GM10248 (cell line): ENCODE data around the gene CDH12.

Source experiments
- CTCF ChIA-PET: fragments of 300-600 bp; sonication (Branson Sonifier 250); formaldehyde crosslinking; extraction: SDS; loops from one replicate; lab custom pipeline; 2021; ENCODE audit warnings: antibody characterized with exemption; lab: Yijun Ruan, JAX
- POLR2A ChIA-PET: fragments of 350-650 bp; sonication (Branson Sonifier 250); formaldehyde crosslinking; extraction: SDS; loops from one replicate; lab custom pipeline; 2020; ENCODE audit warnings: antibody characterized with exemption; lab: Yijun Ruan, JAX
- DNase-seq: peaks from one replicate; pipeline ENCODE4 v3.0.0; 2012; ENCODE audit errors: extremely low spot score
- CTCF ChIP-seq: IDR thresholded peaks from 2 replicates; pipeline ENCODE4 v1.5.1; 2012; ENCODE audit warnings: mild to moderate bottlenecking, low read depth; ENCODE audit errors: extremely low read depth, missing control alignments, control extremely low read depth

CDH12 gene

DNA sequence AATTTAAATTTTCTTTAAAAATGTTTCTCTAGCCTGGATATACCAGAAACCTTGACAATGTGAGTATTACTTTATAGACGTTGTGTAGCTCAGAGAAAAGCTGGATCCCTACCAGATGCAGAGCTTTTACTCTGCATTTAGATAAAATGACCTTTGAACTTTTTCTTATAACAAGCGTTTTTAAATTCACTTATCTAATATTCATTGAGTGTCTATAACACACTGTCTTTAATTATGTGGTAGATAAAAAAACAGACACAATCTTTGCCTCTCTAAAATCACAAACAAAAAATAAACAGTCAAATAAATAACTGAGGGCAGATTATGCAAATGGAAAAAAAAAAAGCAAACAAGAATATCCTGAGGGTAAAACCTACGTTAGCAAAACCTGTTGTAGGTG lies 773.6 kb downstream of the CDH12 start:
- TF ChIP-seq CTCF, result no peak
- ChIA-PET POLR2A (no interaction called here), CTCF (no interaction called here)
- no peak for DNase-seq

DNA sequence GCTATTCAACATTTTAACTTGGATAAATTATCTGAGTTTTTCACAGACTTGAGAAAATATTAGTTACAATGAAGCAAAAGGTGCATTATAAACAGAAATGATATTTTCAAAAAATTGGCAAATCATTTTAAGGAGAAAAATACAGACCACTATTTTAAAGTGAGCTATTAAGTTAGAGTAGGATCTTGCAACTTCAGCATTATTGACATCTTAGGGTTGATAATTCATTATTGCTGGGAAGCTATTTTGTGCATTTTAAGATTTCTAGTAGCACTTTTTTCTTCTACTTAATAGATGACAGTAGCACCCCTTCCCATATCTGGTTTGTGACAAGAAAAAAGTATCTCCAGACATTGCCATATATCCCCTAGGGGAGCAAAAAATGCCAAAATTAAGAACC lies 774.1 kb downstream of the CDH12 start:
- TF ChIP-seq CTCF, result no peak
- ChIA-PET POLR2A (no interaction called here), CTCF (no interaction called here)
- DNase-seq, result no peak

DNA sequence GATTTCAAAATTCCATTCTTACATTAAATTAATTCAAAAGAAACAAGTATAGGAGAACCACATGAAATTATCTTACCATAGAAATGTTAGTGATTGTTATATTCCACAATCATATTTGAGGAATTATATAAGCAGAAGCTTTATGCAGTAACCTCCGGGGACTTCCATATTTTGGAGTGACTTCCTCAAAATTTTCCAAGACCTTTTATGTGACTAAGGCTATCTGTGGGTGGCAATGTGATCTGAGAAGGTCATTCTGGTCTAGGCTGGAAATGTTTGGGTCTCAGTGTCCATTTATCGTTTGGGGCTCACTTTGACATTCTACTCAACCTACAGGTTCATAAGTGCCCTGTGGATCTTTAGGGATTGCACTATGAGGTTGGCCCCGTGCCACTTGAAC lies 776.6 kb downstream of the CDH12 start:
- no peak for TF ChIP-seq CTCF
- ChIA-PET POLR2A (no interaction called here), CTCF (no interaction called here)
- no peak for DNase-seq

- TF ChIP-seq CTCF, result no peak
- no peak for DNase-seq
- ChIA-PET CTCF (no interaction called here), POLR2A (no interaction called here)
Measured at GRCh38 chr5:22070186-22070728, 782.9 kb downstream of the CDH12 start.

GRCh38 chr5:22063717-22064116 lies 789.4 kb downstream of the CDH12 start:
- no peak for TF ChIP-seq CTCF
- ChIA-PET CTCF (no interaction called here), POLR2A (no interaction called here)
- DNase-seq, result no peak

DNA sequence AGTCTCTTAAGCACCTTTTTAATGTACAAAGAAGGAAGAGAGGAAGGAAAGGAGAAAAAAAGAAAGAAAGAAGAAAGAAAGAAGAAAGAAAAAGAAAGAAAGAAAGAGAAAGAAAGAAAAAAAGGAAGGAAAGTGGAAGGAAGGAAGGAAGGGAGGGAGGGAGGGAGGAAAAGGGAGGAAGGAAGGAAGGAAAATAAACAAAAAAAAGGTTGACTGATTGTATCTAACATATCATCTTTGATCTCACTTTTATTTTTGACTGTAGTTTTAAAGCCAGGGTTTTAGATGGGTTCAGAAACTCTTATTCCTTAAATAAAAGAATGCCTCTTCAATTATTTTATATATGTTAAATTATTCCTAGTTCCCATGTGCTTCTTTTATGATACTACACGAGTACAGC lies 794.5 kb downstream of the CDH12 start:
- ChIA-PET CTCF (no interaction called here), POLR2A (no interaction called here)
- TF ChIP-seq CTCF, result no peak

GRCh38 chr5:22057012-22057411 lies 796.1 kb downstream of the CDH12 start:
- ChIA-PET POLR2A (no interaction called here), CTCF (no interaction called here)
- no peak for DNase-seq
- TF ChIP-seq CTCF, result no peak

More for the DNA sequence above, 794.5 kb downstream of the CDH12 start:
- DNase-seq, result no peak
